Sigmoid colon (tissue), 7 donors: ENCODE data around the gene CACNA1D. TPM values are rescaled to one million over a fixed set of nuclear protein-coding genes. Genes with fewer than 3 reads are reported as not detected.

Experiments
- DNase-seq: peaks from one replicate; pipeline ENCODE4 v3.0.0-alpha.2; 2019
- H3K27ac ChIP-seq, 4 donors: fragments of 200-600 bp; sonication (generic); one replicate each; pipeline ENCODE4 v1.5.1; 2016 to 2019; ENCODE audit warnings: mild to moderate bottlenecking in 1 of 4
- H3K27me3 ChIP-seq, 3 donors: fragments of 200-600 bp; sonication (generic); one replicate each; pipeline ENCODE4 v1.5.1; 2019; ENCODE audit warnings: mild to moderate bottlenecking in 1 of 3
- H3K36me3 ChIP-seq, 4 donors: fragments of 200-600 bp; sonication (generic); one replicate each; pipeline ENCODE4 v1.5.1; 2016 to 2019
- H3K4me1 ChIP-seq, 4 donors: fragments of 200-600 bp; sonication (generic); one replicate each; pipeline ENCODE4 v1.5.1; 2017 to 2019
- H3K4me3 ChIP-seq, 4 donors: fragments of 200-600 bp; sonication (generic); one replicate each; pipeline ENCODE4 v1.5.1; 2017 to 2019; ENCODE audit warnings: mild to moderate bottlenecking in 2 of 4, moderate library complexity in 1 of 4
- H3K9me3 ChIP-seq, 4 donors: fragments of 200-600 bp in 3 of 4; sonication (generic) in 3 of 4; one replicate each; pipeline versions ENCODE4 v1.5.1 to v1.6.1; 2013 to 2019
- CTCF ChIP-seq, 4 experiments: fragments of 450-650 bp in 3 of 4; fragments of 200-600 bp in 1 of 4; IDR thresholded peaks; one replicate each; pipeline ENCODE4 v1.5.1; 2016 to 2019; ENCODE audit warnings: antibody characterized with exemption in 4 of 4, mild to moderate bottlenecking in 3 of 4, moderate library complexity in 2 of 4
- EP300 ChIP-seq, 4 donors: sonication (generic); formaldehyde crosslinking; IDR thresholded peaks; one replicate each; pipeline ENCODE4 v1.6.1; 2017; ENCODE audit warnings: antibody characterized with exemption in 4 of 4
- POLR2A ChIP-seq, 2 donors: fragments of 450-650 bp; IDR thresholded peaks; one replicate each; pipeline ENCODE4 v1.6.1; 2016; ENCODE audit warnings: antibody characterized with exemption in 2 of 2, mild to moderate bottlenecking in 2 of 2, moderate library complexity in 2 of 2
- POLR2AphosphoS5 ChIP-seq, 4 donors: sonication (generic); formaldehyde crosslinking; IDR thresholded peaks; one replicate each; pipeline ENCODE4 v1.6.1; 2017; ENCODE audit warnings: antibody characterized with exemption in 4 of 4
- WGBS, 2 donors: extraction: QIAGEN DNeasy Blood & Tissue Kit; methylation state at CpG; one replicate each; pipeline ENCODE4 v1.1.7; 2013; 5-methylcytosine and 5-hydroxymethylcytosine counted together
- intact Hi-C: fragments of 100-400 bp; cut with DNase I; formaldehyde crosslinking; loops from one replicate; pipeline ENCODE4 v1.15.1; 2023
- polyA plus RNA-seq, 3 donors: library from polyadenylated mRNA; stranded (reverse); fragments of 200-250 nt; gene quantifications; one replicate each; pipeline ENCODE4 v1.2.3, GENCODE V29; 2013
- total RNA-seq, 4 donors: library from RNA; depleted of rRNA; stranded (reverse); fragments of >200 nt; gene quantifications; one replicate each; pipeline ENCODE4 v1.1.0, GENCODE V29; 2016
- donor health status: healthy with polysubstance abuse.
- donor health status: Bipolar disorder and iron deficiency.
- donor health status: healthy.

CACNA1D gene
- total and polyA plus RNA-seq, 7 donors: 1.2 to 9.7 (median 4.8) TPM

GRCh38 chr3:53744351-53744750 lies 249.9 kb downstream of the CACNA1D start:
- Histone ChIP-seq H3K4me3 (no peak overlapping the region), H3K27me3 (no peaks in the 10 kb centered on the region), H3K4me1 (no peaks in the 10 kb centered on the region), H3K27ac (no peak overlapping the region), H3K9me3 (no peaks in the 10 kb centered on the region), H3K36me3 (no peaks in the 10 kb centered on the region)
- 12 to 56% methylated on average over 8 of the region's 8 CpGs for WGBS, 2 donors
- TF ChIP-seq POLR2AphosphoS5 (IDR thresholded peaks at IDR 0.05) (no peak), POLR2A (IDR thresholded peaks at IDR 0.05) (no peak), EP300 (IDR thresholded peaks at IDR 0.05) (no peak), CTCF (IDR thresholded peaks at IDR 0.05) (no peak)
- DNase-seq: no peak
- intact Hi-C loops: no loop called here

- Histone ChIP-seq H3K27me3 (no peaks in the 10 kb centered on the region), H3K9me3 (no peaks in the 10 kb centered on the region), H3K4me1 (no peaks in the 10 kb centered on the region), H3K27ac (no peak overlapping the region), H3K4me3 (no peak overlapping the region), H3K36me3 (no peaks in the 10 kb centered on the region)
- intact Hi-C loops: no loop called here
- DNase-seq: peak; percentile 28
- 90 to 97% methylated on average over 4 of the region's 4 CpGs for WGBS, 2 donors
- TF ChIP-seq POLR2AphosphoS5 (IDR thresholded peaks at IDR 0.05): no peak
- TF ChIP-seq EP300 (IDR thresholded peaks at IDR 0.05): no peak
- no peak for TF ChIP-seq POLR2A (IDR thresholded peaks at IDR 0.05)
- TF ChIP-seq CTCF (IDR thresholded peaks at IDR 0.05): no peak
These were observed 253.1 kb downstream of the CACNA1D start for GRCh38 chr3:53747559-53747958.

- H3K9me3 ChIP-seq: no peaks in the 10 kb centered on the region
- H3K27me3 ChIP-seq: no peaks in the 10 kb centered on the region
- TF ChIP-seq CTCF (IDR thresholded peaks at IDR 0.05) (no peak), POLR2A (IDR thresholded peaks at IDR 0.05) (no peak), EP300 (IDR thresholded peaks at IDR 0.05) (no peak), POLR2AphosphoS5 (IDR thresholded peaks at IDR 0.05) (no peak)
- peak; percentile 52 for DNase-seq
- H3K4me3 ChIP-seq: no peak overlapping the region
- H3K27ac ChIP-seq: peak overlapping the region in 2 of 4 donors; percentile 18 to 31
- intact Hi-C loops: no loop called here
- H3K36me3 ChIP-seq: no peaks in the 10 kb centered on the region
- WGBS, 2 donors: 73 to 88% methylated on average over 8 of the region's 8 CpGs
- H3K4me1 ChIP-seq: no peaks in the 10 kb centered on the region
These were observed 254.3 kb downstream of the CACNA1D start for GRCh38 chr3:53748512-53749271.

- Histone ChIP-seq H3K27me3 (no peaks in the 10 kb centered on the region), H3K9me3 (no peaks in the 10 kb centered on the region), H3K27ac (no peak overlapping the region), H3K36me3 (no peaks in the 10 kb centered on the region), H3K4me3 (no peak overlapping the region), H3K4me1 (no peaks in the 10 kb centered on the region)
- 86 to 91% methylated on average over 5 of the region's 5 CpGs for whole genome bisulfite sequencing, 2 donors
- TF ChIP-seq CTCF (IDR thresholded peaks at IDR 0.05) (no peak), POLR2A (IDR thresholded peaks at IDR 0.05) (no peak), POLR2AphosphoS5 (IDR thresholded peaks at IDR 0.05) (no peak), EP300 (IDR thresholded peaks at IDR 0.05) (no peak)
- DNase-seq: peak; percentile 25
- intact Hi-C loops: no loop called here
These were observed 255.0 kb downstream of the CACNA1D start for GRCh38 chr3:53749448-53749847.
